K562 (cell line): ENCODE data around the gene BRCA1. TPM values are rescaled to one million over a fixed set of nuclear protein-coding genes. Genes with fewer than 3 reads are reported as not detected.

Experiments
- CBFA2T2 ChIP-seq: fragments of 450-650 bp; conservative IDR thresholded peaks from 2 replicates; pipeline ENCODE4 v1.6.1; 2017; ENCODE audit warnings: mild to moderate bottlenecking
- FOS ChIP-seq: IDR thresholded peaks from 3 replicates; pipeline ENCODE4 v1.6.1; 2011; ENCODE audit not compliant: insufficient read length; ENCODE audit errors: extremely low read depth
- HEY1 ChIP-seq: fragments of 250-450 bp; sonication (Bioruptor Pico); IDR thresholded peaks from 2 replicates; pipeline ENCODE4 v1.5.0; 2020; ENCODE audit warnings: mild to moderate bottlenecking, moderate library complexity, borderline replicate concordance
- HMGN3 ChIP-seq: IDR thresholded peaks from 2 replicates; pipeline ENCODE4 v1.6.1; 2011; ENCODE audit warnings: borderline replicate concordance, low read depth, mild to moderate bottlenecking, mixed read lengths, low read length; ENCODE audit not compliant: insufficient read length; ENCODE audit errors: extremely low read depth
- HOXB6 ChIP-seq: fragments of 250-450 bp; sonication (Bioruptor Pico); IDR thresholded peaks from 2 replicates; pipeline ENCODE4 v1.5.1; 2022; ENCODE audit warnings: mild to moderate bottlenecking, borderline replicate concordance
- IFI16 ChIP-seq: fragments of 250-450 bp; sonication (Bioruptor Pico); IDR thresholded peaks from 2 replicates; pipeline ENCODE4 v2.1.2; 2022; ENCODE audit warnings: mild to moderate bottlenecking, inconsistent platforms
- KHSRP ChIP-seq: fragments of 450-650 bp; IDR thresholded peaks from 2 replicates; pipeline ENCODE4 v1.6.1; 2017
- LCOR ChIP-seq: sonication (generic); formaldehyde crosslinking; IDR thresholded peaks from 2 replicates; pipeline ENCODE4 v1.8.0; 2022; ENCODE audit warnings: mild to moderate bottlenecking, missing genetic modification reagents
- MEF2D ChIP-seq: conservative IDR thresholded peaks from 2 replicates; pipeline ENCODE4 v1.6.1; 2016; ENCODE audit warnings: low read depth, missing genetic modification characterization, missing compliant biosample characterization
- NR4A1 ChIP-seq, 2 experiments: fragments of 250-450 bp in 1 of 2; fragments of 450-650 bp in 1 of 2; sonication (Bioruptor Pico) in 1 of 2; IDR thresholded peaks; 2 replicates each; pipeline versions ENCODE4 v1.4.0 to v1.6.1; 2016 to 2020; ENCODE audit warnings: mild to moderate bottlenecking in 2 of 2, missing compliant biosample characterization in 1 of 2, missing genetic modification characterization in 1 of 2, moderate library complexity in 1 of 2
- PHF20 ChIP-seq: fragments of 450-650 bp; IDR thresholded peaks from 2 replicates; pipeline ENCODE4 v1.6.1; 2018; ENCODE audit not compliant: partially characterized antibody
- SNRNP70 ChIP-seq: fragments of 200-400 bp; formaldehyde crosslinking; optimal IDR thresholded peaks from 2 replicates; pipeline ENCODE3; 2017; ENCODE audit warnings: low read depth, low read length
- SRSF9 ChIP-seq: fragments of 200-400 bp; formaldehyde crosslinking; IDR thresholded peaks from 2 replicates; pipeline ENCODE4 v1.6.1; 2017; ENCODE audit warnings: low read depth, low read length, borderline replicate concordance
- ZBTB8A ChIP-seq: fragments of 450-650 bp; IDR thresholded peaks from 2 replicates; pipeline ENCODE4 v1.6.1; 2018; ENCODE audit warnings: mild to moderate bottlenecking, moderate library complexity; ENCODE audit not compliant: partially characterized antibody
- ZNF23 ChIP-seq: fragments of 250-450 bp; sonication (Bioruptor Pico); IDR thresholded peaks from 2 replicates; pipeline ENCODE4 v1.4.0; 2020; ENCODE audit warnings: mild to moderate bottlenecking
- polyA plus RNA-seq, 8 experiments: library from polyadenylated mRNA; depleted of rRNA in 4 of 8; stranded (reverse) in 5 of 8; unstranded in 3 of 8; fragments of >200 nt; fragmentation: Nextera tagmentation in 2 of 8; fragmentation: Illumina TruSeq in 1 of 8; extraction: Ambion mirVana in 2 of 8; extraction: Trizol in 1 of 8; gene quantifications; 2 replicates each; pipeline versions ENCODE4 v1.2.1 to v1.2.3, GENCODE V29; 2011 to 2014; ENCODE audit warnings: inconsistent platforms in 1 of 8, missing spikeins in 1 of 8
- total RNA-seq, 7 experiments: library from RNA; depleted of rRNA in 6 of 7; stranded (reverse); fragments of >200 nt in 6 of 7; fragmentation: Illumina TruSeq in 2 of 7; extraction: Trizol in 2 of 7; gene quantifications; 2 replicates each; pipeline versions ENCODE4 v1.2.1 to v1.2.3, GENCODE V29; 2011 to 2021; ENCODE audit warnings: low replicate concordance in 1 of 7
- TF ChIP-seq, protein P1 (sequence below): fragments of 150-350 bp; conservative IDR thresholded peaks from 2 replicates; pipeline ENCODE4 v1.6.1; 2014; ENCODE audit warnings: low read length
- TF ChIP-seq, protein P2 (sequence below): fragments of 450-650 bp; IDR thresholded peaks from 2 replicates; pipeline ENCODE4 v1.6.1; 2016
- TF ChIP-seq, protein P3 (sequence below): sonication (generic); formaldehyde crosslinking; IDR thresholded peaks from 2 replicates; pipeline ENCODE4 v1.8.0; 2023; ENCODE audit warnings: mild to moderate bottlenecking, missing genetic modification reagents
- TF ChIP-seq, protein P4 (sequence below): fragments of 450-650 bp; conservative IDR thresholded peaks from 2 replicates; pipeline ENCODE4 v1.6.1; 2016; ENCODE audit warnings: missing genetic modification characterization, low read depth, mild to moderate bottlenecking, missing compliant biosample characterization, moderate library complexity

Gene BRCA1
- total and polyA plus RNA-seq, 9 of the 15 experiments (the other 6 are each of a cell fraction or from before 2014, with no cell fraction given): 25.9 to 95.3 (median 62.3) TPM

DNA sequence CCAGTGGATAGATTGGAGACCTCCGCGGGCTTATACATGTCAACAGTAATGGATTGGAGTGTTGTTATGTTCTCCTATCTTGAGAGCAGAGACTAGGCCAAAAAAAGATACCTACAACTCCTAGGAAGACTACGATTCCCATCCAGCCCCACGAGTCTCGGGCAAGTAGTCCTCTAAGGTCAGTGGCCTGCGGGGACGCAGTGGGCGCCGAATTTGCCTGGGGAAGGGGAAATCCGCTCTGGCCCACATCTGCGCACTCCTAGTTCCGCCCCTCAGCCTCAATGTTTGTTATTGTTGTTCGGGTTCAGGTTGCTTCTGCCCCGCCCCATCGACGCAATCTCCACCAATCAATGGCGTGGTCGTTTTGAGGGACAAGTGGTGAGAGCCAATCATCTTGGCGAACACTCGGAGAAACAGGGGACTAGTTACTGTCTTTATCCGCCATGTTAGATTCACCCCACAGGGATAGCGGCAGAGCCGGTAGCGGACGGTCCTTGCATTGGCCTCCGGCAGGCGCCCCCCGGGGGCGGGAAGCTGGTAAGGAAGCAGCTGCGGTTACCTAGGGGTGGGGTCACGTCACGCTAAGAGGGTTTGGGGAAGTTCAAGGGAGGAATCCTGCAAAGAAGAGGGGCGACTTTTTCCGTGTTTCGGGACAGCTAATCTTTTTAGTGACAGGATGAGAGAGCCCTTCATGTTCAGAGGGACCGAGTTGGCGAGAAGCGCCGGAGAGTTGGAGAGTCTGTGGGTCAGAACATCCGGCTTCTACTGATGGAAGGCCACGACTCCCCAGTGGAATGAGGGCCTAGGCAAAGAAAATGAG is 45.8 kb upstream of the BRCA1 start, which contains the start of gene NBR1 (continued):
- no peak for TF ChIP-seq SNRNP70
- peak; percentile 94 for TF ChIP-seq FOS
- TF ChIP-seq NR4A1 (CRISPR knock-in tag; IDR thresholded peaks at IDR 0.05): no peak
- TF ChIP-seq NR4A1 (tag; IDR thresholded peaks at IDR 0.05): peak; percentile 32; the same call in 1 of the 2 replicates
- TF ChIP-seq CBFA2T2: no peak
- no peak for TF ChIP-seq KHSRP
- TF ChIP-seq, protein P1, sequence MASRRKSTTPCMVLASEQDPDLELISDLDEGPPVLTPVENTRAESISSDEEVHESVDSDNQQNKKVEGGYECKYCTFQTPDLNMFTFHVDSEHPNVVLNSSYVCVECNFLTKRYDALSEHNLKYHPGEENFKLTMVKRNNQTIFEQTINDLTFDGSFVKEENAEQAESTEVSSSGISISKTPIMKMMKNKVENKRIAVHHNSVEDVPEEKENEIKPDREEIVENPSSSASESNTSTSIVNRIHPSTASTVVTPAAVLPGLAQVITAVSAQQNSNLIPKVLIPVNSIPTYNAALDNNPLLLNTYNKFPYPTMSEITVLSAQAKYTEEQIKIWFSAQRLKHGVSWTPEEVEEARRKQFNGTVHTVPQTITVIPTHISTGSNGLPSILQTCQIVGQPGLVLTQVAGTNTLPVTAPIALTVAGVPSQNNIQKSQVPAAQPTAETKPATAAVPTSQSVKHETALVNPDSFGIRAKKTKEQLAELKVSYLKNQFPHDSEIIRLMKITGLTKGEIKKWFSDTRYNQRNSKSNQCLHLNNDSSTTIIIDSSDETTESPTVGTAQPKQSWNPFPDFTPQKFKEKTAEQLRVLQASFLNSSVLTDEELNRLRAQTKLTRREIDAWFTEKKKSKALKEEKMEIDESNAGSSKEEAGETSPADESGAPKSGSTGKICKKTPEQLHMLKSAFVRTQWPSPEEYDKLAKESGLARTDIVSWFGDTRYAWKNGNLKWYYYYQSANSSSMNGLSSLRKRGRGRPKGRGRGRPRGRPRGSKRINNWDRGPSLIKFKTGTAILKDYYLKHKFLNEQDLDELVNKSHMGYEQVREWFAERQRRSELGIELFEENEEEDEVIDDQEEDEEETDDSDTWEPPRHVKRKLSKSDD: peak; percentile 23; the same call in 1 of the 2 replicates
- no peak for TF ChIP-seq IFI16 (CRISPR knock-in tag)
- TF ChIP-seq PHF20: no peak
- TF ChIP-seq HMGN3: no peak
- no peak for TF ChIP-seq SRSF9
- no peak for TF ChIP-seq HEY1 (CRISPR knock-in tag)
- TF ChIP-seq LCOR (CRISPR knock-in tag): 0 out of 2 replicates have a peak, but pooled peaks have one; percentile 72
- TF ChIP-seq, protein P2, sequence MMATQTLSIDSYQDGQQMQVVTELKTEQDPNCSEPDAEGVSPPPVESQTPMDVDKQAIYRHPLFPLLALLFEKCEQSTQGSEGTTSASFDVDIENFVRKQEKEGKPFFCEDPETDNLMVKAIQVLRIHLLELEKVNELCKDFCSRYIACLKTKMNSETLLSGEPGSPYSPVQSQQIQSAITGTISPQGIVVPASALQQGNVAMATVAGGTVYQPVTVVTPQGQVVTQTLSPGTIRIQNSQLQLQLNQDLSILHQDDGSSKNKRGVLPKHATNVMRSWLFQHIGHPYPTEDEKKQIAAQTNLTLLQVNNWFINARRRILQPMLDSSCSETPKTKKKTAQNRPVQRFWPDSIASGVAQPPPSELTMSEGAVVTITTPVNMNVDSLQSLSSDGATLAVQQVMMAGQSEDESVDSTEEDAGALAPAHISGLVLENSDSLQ: peak; percentile 99
- no peak for TF ChIP-seq ZNF23 (CRISPR knock-in tag)
- TF ChIP-seq, protein P3, sequence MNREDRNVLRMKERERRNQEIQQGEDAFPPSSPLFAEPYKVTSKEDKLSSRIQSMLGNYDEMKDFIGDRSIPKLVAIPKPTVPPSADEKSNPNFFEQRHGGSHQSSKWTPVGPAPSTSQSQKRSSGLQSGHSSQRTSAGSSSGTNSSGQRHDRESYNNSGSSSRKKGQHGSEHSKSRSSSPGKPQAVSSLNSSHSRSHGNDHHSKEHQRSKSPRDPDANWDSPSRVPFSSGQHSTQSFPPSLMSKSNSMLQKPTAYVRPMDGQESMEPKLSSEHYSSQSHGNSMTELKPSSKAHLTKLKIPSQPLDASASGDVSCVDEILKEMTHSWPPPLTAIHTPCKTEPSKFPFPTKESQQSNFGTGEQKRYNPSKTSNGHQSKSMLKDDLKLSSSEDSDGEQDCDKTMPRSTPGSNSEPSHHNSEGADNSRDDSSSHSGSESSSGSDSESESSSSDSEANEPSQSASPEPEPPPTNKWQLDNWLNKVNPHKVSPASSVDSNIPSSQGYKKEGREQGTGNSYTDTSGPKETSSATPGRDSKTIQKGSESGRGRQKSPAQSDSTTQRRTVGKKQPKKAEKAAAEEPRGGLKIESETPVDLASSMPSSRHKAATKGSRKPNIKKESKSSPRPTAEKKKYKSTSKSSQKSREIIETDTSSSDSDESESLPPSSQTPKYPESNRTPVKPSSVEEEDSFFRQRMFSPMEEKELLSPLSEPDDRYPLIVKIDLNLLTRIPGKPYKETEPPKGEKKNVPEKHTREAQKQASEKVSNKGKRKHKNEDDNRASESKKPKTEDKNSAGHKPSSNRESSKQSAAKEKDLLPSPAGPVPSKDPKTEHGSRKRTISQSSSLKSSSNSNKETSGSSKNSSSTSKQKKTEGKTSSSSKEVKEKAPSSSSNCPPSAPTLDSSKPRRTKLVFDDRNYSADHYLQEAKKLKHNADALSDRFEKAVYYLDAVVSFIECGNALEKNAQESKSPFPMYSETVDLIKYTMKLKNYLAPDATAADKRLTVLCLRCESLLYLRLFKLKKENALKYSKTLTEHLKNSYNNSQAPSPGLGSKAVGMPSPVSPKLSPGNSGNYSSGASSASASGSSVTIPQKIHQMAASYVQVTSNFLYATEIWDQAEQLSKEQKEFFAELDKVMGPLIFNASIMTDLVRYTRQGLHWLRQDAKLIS (CRISPR knock-in tag): peak; percentile 73; the same call in 1 of the 2 replicates
- TF ChIP-seq MEF2D (tag): no peak
- TF ChIP-seq, protein P4, sequence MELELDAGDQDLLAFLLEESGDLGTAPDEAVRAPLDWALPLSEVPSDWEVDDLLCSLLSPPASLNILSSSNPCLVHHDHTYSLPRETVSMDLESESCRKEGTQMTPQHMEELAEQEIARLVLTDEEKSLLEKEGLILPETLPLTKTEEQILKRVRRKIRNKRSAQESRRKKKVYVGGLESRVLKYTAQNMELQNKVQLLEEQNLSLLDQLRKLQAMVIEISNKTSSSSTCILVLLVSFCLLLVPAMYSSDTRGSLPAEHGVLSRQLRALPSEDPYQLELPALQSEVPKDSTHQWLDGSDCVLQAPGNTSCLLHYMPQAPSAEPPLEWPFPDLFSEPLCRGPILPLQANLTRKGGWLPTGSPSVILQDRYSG (tag): no peak
- TF ChIP-seq HOXB6 (CRISPR knock-in tag): no peak
- no peak for TF ChIP-seq ZBTB8A
